D721Med (cell line): ENCODE results near the gene VCX.

Experiments used
- DNase-seq: peaks from one replicate; pipeline ENCODE4 v3.0.0; 2011; ENCODE audit warnings: low spot score; ENCODE audit not compliant: insufficient read length
- FAIRE-seq: peaks from 2 replicates; lab custom pipeline; 2011; peaks lifted over from hg19 to GRCh38; lab: Jason Lieb, UNC
- CTCF ChIP-seq: IDR thresholded peaks from 2 replicates; pipeline ENCODE4 v1.5.1; 2012; ENCODE audit warnings: mild to moderate bottlenecking, control low read depth; ENCODE audit not compliant: insufficient read depth; ENCODE audit errors: missing control alignments

Gene VCX

GRCh38 chrX:7872042-7872441, 29.1 kb downstream of the VCX start:
- no peak for TF ChIP-seq CTCF
- DNase-seq = no peak
- peak; percentile 61 for FAIRE-seq

- FAIRE-seq (no peak), DNase-seq (no peak)
- TF ChIP-seq CTCF = no peak
Observed at GRCh38 chrX:7876957-7877356, 34.0 kb downstream of the VCX start.

GRCh38 chrX:7889135-7889534, 46.2 kb downstream of the VCX start:
- no peak for DNase-seq
- no peak for TF ChIP-seq CTCF
- no peak for FAIRE-seq

GRCh38 chrX:7889680-7890079, 46.7 kb downstream of the VCX start:
- no peak for FAIRE-seq
- DNase-seq = no peak
- no peak for TF ChIP-seq CTCF

- FAIRE-seq (no peak), DNase-seq (no peak)
- no peak for TF ChIP-seq CTCF
Observed at GRCh38 chrX:7891928-7892327, 49.0 kb downstream of the VCX start.
